Keratinocyte (primary cell): ENCODE data around the gene BHMT. TPM values are rescaled to one million over a fixed set of nuclear protein-coding genes. Genes with fewer than 3 reads are reported as not detected.

ENCODE experiments used
- DNase-seq: peaks from one replicate; pipeline ENCODE4 v3.0.0-alpha.2; 2011; ENCODE audit warnings: low read depth, missing footprints, low spot score
- FAIRE-seq: peaks from 2 replicates; lab custom pipeline; 2011; peaks lifted over from hg19 to GRCh38; lab: Jason Lieb, UNC
- H2AFZ ChIP-seq: 2 replicates; pipeline ENCODE4 v1.6.0; 2012; ENCODE audit warnings: low read length, control low read depth, inconsistent platforms; ENCODE audit not compliant: control insufficient read depth
- H3K27ac ChIP-seq: 2 replicates; pipeline ENCODE4 v1.5.1; 2011; ENCODE audit warnings: low read length; ENCODE audit not compliant: control insufficient read depth, insufficient read depth
- H3K27me3 ChIP-seq: 3 replicates; pipeline ENCODE4 v1.6.0; 2011; ENCODE audit warnings: low read length; ENCODE audit not compliant: control insufficient read depth, insufficient read depth; ENCODE audit errors: extremely low read depth
- H3K36me3 ChIP-seq, 2 experiments: 2 replicates in 1 of 2; 3 replicates in 1 of 2; pipeline ENCODE4 v1.5.1; 2011; ENCODE audit warnings: low read length in 2 of 2, mild to moderate bottlenecking in 1 of 2; ENCODE audit not compliant: control insufficient read depth in 2 of 2, insufficient read depth in 2 of 2; ENCODE audit errors: extremely low read depth in 1 of 2
- H3K4me1 ChIP-seq: 3 replicates; pipeline ENCODE4 v1.5.1; 2011; ENCODE audit warnings: low read length; ENCODE audit not compliant: control insufficient read depth, insufficient read depth; ENCODE audit errors: extremely low read depth
- H3K4me2 ChIP-seq: 3 replicates; pipeline ENCODE4 v1.6.0; 2011; ENCODE audit warnings: low read depth, low read length; ENCODE audit not compliant: control insufficient read depth, insufficient read depth; ENCODE audit errors: extremely low read depth
- H3K4me3 ChIP-seq, 3 experiments: fragments of 200-600 bp in 1 of 3; sonication (generic) in 1 of 3; 2 replicates in 2 of 3; 3 replicates in 1 of 3; pipeline ENCODE4 v1.5.1; 2011 to 2016; ENCODE audit warnings: low read length in 3 of 3, mild to moderate bottlenecking in 3 of 3, control low read depth in 2 of 3, inconsistent platforms in 1 of 3, low read depth in 1 of 3, mixed read lengths in 1 of 3, mixed run types in 1 of 3, moderate library complexity in 1 of 3; ENCODE audit not compliant: control insufficient read depth in 2 of 3, insufficient read depth in 2 of 3; ENCODE audit errors: extremely low read depth in 1 of 3
- H3K79me2 ChIP-seq: 2 replicates; pipeline ENCODE4 v1.6.0; 2012; ENCODE audit warnings: low read length; ENCODE audit not compliant: control insufficient read depth, insufficient read depth
- H3K9ac ChIP-seq: 3 replicates; pipeline ENCODE4 v1.6.0; 2011; ENCODE audit warnings: low read length; ENCODE audit not compliant: control insufficient read depth, insufficient read depth; ENCODE audit errors: extremely low read depth
- H3K9me1 ChIP-seq: 3 replicates; pipeline ENCODE4 v1.6.0; 2011; ENCODE audit warnings: low read length; ENCODE audit not compliant: control insufficient read depth, insufficient read depth; ENCODE audit errors: extremely low read depth
- H3K9me3 ChIP-seq: 2 replicates; pipeline ENCODE4 v1.5.1; 2012; ENCODE audit warnings: low read depth, low read length; ENCODE audit not compliant: control insufficient read depth
- H4K20me1 ChIP-seq: 3 replicates; pipeline ENCODE4 v1.6.0; 2011; ENCODE audit warnings: low read length; ENCODE audit not compliant: control insufficient read depth, insufficient read depth; ENCODE audit errors: extremely low read depth
- EZH2 ChIP-seq: IDR thresholded peaks from one replicate; pipeline ENCODE4 v1.6.1; 2012; ENCODE audit warnings: inconsistent platforms, mild to moderate bottlenecking, low read length, moderate library complexity
- dilution Hi-C: fragments of 300-500 bp; cut with MboI; formaldehyde crosslinking; loops from one replicate; pipeline ENCODE4 v1.7.0; 2020; ENCODE audit warnings: low sequenced_read_pairs; ENCODE audit not compliant: extremely low pct_ligation_motif_present
- polyA plus RNA-seq, 5 experiments: library from polyadenylated mRNA; depleted of rRNA in 3 of 5; stranded (reverse) in 3 of 5; stranded (forward) in 1 of 5; unstranded in 1 of 5; fragments of >200 nt; gene quantifications; 1 replicate in 1 of 5; 2 replicates in 3 of 5; 3 replicates in 1 of 5; pipeline versions ENCODE4 v1.2.1 to v1.2.3, GENCODE V29; 2011 to 2012; ENCODE audit warnings: missing spikeins in 2 of 5, low read depth in 1 of 5, low replicate concordance in 1 of 5
- TF ChIP-seq, protein P1 (sequence below), 3 experiments: IDR thresholded peaks in 1 of 3; conservative IDR thresholded peaks in 1 of 3; optimal IDR thresholded peaks in 1 of 3; 2 replicates in 2 of 3; 3 replicates in 1 of 3; pipeline versions ENCODE3 to v1.5.1; 2011; ENCODE audit warnings: low read length in 3 of 3, mild to moderate bottlenecking in 3 of 3, moderate library complexity in 2 of 3, control low read depth in 1 of 3, inconsistent platforms in 1 of 3; ENCODE audit not compliant: insufficient read depth in 2 of 3; ENCODE audit errors: extremely low read depth in 1 of 3

Gene BHMT
- polyA plus RNA-seq, 1 donor (not counting 4 experiments of a cell fraction or from before 2014, with no cell fraction given) = not detected

DNA sequence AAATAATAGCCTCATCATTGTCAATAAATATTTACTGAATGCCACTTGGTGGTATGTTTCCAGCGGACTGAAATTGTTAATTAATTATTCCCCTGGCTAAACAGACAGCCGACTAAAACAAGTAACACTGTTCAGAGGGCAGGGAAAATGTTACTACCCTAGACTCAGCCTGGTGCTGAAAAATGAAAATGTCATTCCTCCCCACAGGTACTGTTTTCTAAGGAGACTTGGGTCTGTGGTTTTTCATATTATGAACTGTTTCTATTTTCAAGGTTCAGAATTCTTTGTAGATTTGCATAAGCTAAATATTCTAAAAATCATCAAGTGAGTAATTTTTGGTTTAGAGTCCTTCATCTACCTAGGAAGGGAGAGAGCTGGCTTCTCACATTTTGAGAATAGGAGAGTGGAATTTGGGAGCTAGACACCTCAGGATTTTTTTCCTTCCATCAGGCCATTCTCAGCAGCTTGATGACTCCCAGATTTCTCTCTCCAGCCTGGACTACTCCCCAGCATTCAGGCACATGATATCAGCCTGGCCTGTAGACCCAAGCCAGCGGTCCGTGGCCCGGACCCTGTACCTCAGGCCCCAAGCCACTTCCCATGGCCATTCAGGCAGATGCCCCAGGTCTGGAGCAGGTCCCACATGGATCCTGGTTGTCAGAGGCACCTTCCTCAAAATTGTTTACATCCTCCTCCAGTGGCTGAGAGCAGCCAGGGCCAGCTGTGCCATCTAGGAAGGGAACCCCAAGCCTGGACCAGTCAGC lies 24.4 kb downstream of the BHMT start:
- Histone ChIP-seq H4K20me1 (no peaks in the 10 kb centered on the region), H3K9ac (no peak overlapping the region), H3K9me1 (no peaks in the 10 kb centered on the region), H3K4me3 (no peak overlapping the region), H3K4me2 (no peak overlapping the region), H2AFZ (peak overlapping the region; percentile 4), H3K36me3 (no peaks in the 10 kb centered on the region), H3K9me3 (peaks cover 3% of the 10 kb centered on the region), H3K27me3 (no peaks in the 10 kb centered on the region), H3K4me1 (peaks cover 13% of the 10 kb centered on the region), H3K27ac (no peak overlapping the region), H3K79me2 (no peaks in the 10 kb centered on the region)
- TF ChIP-seq, protein P1, sequence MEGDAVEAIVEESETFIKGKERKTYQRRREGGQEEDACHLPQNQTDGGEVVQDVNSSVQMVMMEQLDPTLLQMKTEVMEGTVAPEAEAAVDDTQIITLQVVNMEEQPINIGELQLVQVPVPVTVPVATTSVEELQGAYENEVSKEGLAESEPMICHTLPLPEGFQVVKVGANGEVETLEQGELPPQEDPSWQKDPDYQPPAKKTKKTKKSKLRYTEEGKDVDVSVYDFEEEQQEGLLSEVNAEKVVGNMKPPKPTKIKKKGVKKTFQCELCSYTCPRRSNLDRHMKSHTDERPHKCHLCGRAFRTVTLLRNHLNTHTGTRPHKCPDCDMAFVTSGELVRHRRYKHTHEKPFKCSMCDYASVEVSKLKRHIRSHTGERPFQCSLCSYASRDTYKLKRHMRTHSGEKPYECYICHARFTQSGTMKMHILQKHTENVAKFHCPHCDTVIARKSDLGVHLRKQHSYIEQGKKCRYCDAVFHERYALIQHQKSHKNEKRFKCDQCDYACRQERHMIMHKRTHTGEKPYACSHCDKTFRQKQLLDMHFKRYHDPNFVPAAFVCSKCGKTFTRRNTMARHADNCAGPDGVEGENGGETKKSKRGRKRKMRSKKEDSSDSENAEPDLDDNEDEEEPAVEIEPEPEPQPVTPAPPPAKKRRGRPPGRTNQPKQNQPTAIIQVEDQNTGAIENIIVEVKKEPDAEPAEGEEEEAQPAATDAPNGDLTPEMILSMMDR (optimal IDR thresholded peaks at IDR 0.05 in 1 of 3, IDR thresholded peaks at IDR 0.05 in 1 of 3, conservative IDR thresholded peaks at IDR 0.05 in 1 of 3; ENCODE audit: extremely low read depth in 1 of 3, insufficient read depth in 2 of 3, low read length in 3 of 3) = no peak
- TF ChIP-seq EZH2 = no peak
- dilution Hi-C loops = no loop called here
- FAIRE-seq (no peak), DNase-seq (no peak)

DNA sequence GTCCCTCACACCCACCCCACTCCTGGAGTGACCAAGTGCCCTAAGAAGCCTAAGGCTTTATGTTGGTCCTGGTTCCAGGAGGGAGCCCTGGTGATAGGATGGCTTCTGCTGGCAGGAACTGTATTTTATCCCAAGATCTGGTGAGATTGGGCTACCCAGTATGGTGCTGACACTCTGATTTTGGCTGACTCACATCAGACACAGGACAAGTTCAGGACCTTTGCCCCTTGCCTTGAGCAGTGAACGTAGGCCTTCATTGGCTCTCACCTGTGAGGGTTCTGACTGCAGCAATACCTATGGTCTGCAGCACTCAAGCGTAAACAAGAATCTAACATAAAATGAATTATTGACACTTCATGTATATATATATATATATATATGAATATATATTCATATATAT lies 25.0 kb downstream of the BHMT start:
- DNase-seq (no peak), FAIRE-seq (no peak)
- H3K36me3 ChIP-seq = no peaks in the 10 kb centered on the region
- TF ChIP-seq EZH2 = no peak
- TF ChIP-seq, protein P1 (optimal IDR thresholded peaks at IDR 0.05 in 1 of 3, IDR thresholded peaks at IDR 0.05 in 1 of 3, conservative IDR thresholded peaks at IDR 0.05 in 1 of 3; ENCODE audit: extremely low read depth in 1 of 3, insufficient read depth in 2 of 3, low read length in 3 of 3) = no peak
- no peaks in the 10 kb centered on the region for H3K27me3 ChIP-seq
- H3K9me1 ChIP-seq = no peaks in the 10 kb centered on the region
- no peaks in the 10 kb centered on the region for H4K20me1 ChIP-seq
- peaks cover 13% of the 10 kb centered on the region for H3K4me1 ChIP-seq
- no peak overlapping the region for H3K4me2 ChIP-seq
- peak overlapping the region; percentile 4 for H2AFZ ChIP-seq
- H3K79me2 ChIP-seq = no peaks in the 10 kb centered on the region
- no peak overlapping the region for H3K27ac ChIP-seq
- H3K4me3 ChIP-seq = no peak overlapping the region
- dilution Hi-C loops = no loop called here
- H3K9me3 ChIP-seq = peaks cover 3% of the 10 kb centered on the region
- no peak overlapping the region for H3K9ac ChIP-seq
